GM18868 (cell line): ENCODE data around the gene NTMT2.
"Not testable (repeated sequence)": the region's sequence is repeated elsewhere in the genome, so short reads cannot be mapped to it uniquely, and the experiment has no call there.

ENCODE experiments used
- ATAC-seq: cut with Tn5 transposase; IDR thresholded peaks from one replicate; pipeline ENCODE4 v1.9.1; 2021; ENCODE audit warnings: mild to moderate bottlenecking, moderate library complexity; ENCODE audit not compliant: unreplicated experiment

NTMT2 gene

GRCh38 chr1:170145770-170146676 is at the start of gene NTMT2:
NTMT2 (plus strand) TSS chr1:170145959; CDS start chr1:170146108, 149 bp downstream.
- ATAC-seq = peak; percentile 74

- no peak for ATAC-seq
Measured at GRCh38 chr1:170095976-170096748, 49.6 kb upstream of the NTMT2 start.

- no peak for ATAC-seq
Measured at GRCh38 chr1:170096806-170097340, 48.9 kb upstream of the NTMT2 start.

GRCh38 chr1:170097449-170097948 is 48.3 kb upstream of the NTMT2 start:
- no peak for ATAC-seq

- ATAC-seq = not testable (repeated sequence)
Measured at GRCh38 chr1:170113140-170113539, 32.6 kb upstream of the NTMT2 start.

GRCh38 chr1:170114906-170115305 is 30.9 kb upstream of the NTMT2 start:
- ATAC-seq = no peak

- ATAC-seq = no peak
Measured at GRCh38 chr1:170122366-170122765, 23.4 kb upstream of the NTMT2 start.

- ATAC-seq = no peak
Measured at GRCh38 chr1:170125269-170125668, 20.5 kb upstream of the NTMT2 start.

- peak; percentile 100 for ATAC-seq
Measured at GRCh38 chr1:170126696-170127095, 19.1 kb upstream of the NTMT2 start.

- ATAC-seq = no peak
Measured at GRCh38 chr1:170131450-170131849, 14.3 kb upstream of the NTMT2 start.

GRCh38 chr1:170131984-170132383 is 13.8 kb upstream of the NTMT2 start:
- no peak for ATAC-seq

- no peak for ATAC-seq
Measured at GRCh38 chr1:170133766-170134495, 11.8 kb upstream of the NTMT2 start.

- no peak for ATAC-seq
Measured at GRCh38 chr1:170134521-170134920, 11.2 kb upstream of the NTMT2 start.

GRCh38 chr1:170140371-170140770 is 5.4 kb upstream of the NTMT2 start:
- ATAC-seq = no peak

GRCh38 chr1:170145061-170145460 is 698 bp upstream of the NTMT2 start:
- no peak for ATAC-seq

- no peak for ATAC-seq
Measured at GRCh38 chr1:170146720-170147263, 1.0 kb downstream of the NTMT2 start.

GRCh38 chr1:170149241-170149640 is 3.5 kb downstream of the NTMT2 start:
- ATAC-seq = no peak

- no peak for ATAC-seq
Measured at GRCh38 chr1:170150016-170150415, 4.3 kb downstream of the NTMT2 start.

- ATAC-seq = no peak
Measured at GRCh38 chr1:170150921-170151320, 5.2 kb downstream of the NTMT2 start.

- ATAC-seq = no peak
Measured at GRCh38 chr1:170153417-170153816, 7.7 kb downstream of the NTMT2 start.
